PC-3 (cell line): ENCODE measurements around the gene HNMT.

Experiments
- CTCF ChIP-seq: fragments of 300-600 bp; sonication (generic); conservative IDR thresholded peaks from 2 replicates; pipeline ENCODE4 v1.5.1; 2017; ENCODE audit warnings: antibody characterized with exemption, low read depth, mild to moderate bottlenecking, low read length
- EZH2 ChIP-seq: fragments of 300-600 bp; sonication (generic); IDR thresholded peaks from one replicate; pipeline ENCODE4 v1.6.1; 2017; ENCODE audit warnings: antibody characterized with exemption, mild to moderate bottlenecking, low read length; ENCODE audit not compliant: unreplicated experiment
- EZH2phosphoT487 ChIP-seq: fragments of 300-600 bp; sonication (generic); IDR thresholded peaks from 2 replicates; pipeline ENCODE4 v1.6.1; 2018; ENCODE audit warnings: mild to moderate bottlenecking, antibody characterized with exemption, low read length, borderline replicate concordance

GRCh38 chr2:137966043-137966442 is 1.8 kb downstream of the HNMT start:
- TF ChIP-seq CTCF: no peak
- no peak for TF ChIP-seq EZH2phosphoT487
- no peak for TF ChIP-seq EZH2
